GM12892 (cell line): ENCODE results near the gene CCL22.

Source experiments
- POLR2A ChIP-seq: IDR thresholded peaks from 2 replicates; pipeline ENCODE4 v1.6.1; 2011; ENCODE audit warnings: low read depth, low read length, control low read depth
- POLR2AphosphoS5 ChIP-seq: IDR thresholded peaks from 2 replicates; pipeline ENCODE4 v1.6.1; 2011; ENCODE audit warnings: low read depth, low read length, control low read depth
- TAF1 ChIP-seq: IDR thresholded peaks from 2 replicates; pipeline ENCODE4 v1.6.1; 2011; ENCODE audit warnings: low read depth, mild to moderate bottlenecking, control low read depth, low read length, borderline replicate concordance

DNA sequence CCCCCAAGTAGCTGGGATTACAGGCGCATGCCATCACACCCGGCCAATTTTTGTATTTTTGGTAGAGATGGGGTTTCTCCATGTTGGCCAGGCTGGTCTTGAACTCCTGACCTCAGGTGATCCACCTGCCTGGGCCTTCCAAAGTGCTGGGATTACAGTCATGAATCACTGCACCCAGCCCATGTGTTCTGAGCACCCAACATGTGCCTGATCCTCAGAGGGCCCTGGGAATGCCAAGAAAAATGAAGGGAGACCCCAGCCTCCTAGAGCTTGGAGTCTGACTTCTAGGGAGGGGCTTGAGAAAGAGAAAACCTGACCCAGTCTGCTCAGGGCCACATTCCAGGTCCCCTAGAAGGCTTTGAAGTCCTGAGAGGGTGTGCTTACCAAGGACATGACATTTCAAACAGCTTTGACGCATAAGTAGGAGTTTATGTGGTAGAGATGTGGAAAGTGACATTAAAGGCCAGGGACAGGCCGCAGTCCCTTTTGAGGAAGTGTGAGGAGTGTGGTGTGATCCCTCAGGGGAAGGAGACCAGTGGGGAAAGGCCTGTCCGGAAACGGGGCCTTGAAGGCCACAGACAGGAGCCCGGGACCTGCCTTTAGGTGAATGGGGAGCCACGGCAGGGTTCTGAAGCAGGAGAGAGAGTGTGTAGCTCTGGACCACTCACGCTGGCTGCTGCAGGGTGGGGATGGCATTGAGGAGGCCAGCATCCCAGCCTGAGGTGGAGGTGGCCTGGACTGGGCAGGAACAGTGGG lies 1.1 kb upstream of the CCL22 start:
- TF ChIP-seq POLR2A: no peak
- TF ChIP-seq POLR2AphosphoS5: no peak
- 0 out of 2 replicates have a peak, but pooled peaks have one; percentile 34 for TF ChIP-seq TAF1
